SK-N-SH treated with all-trans-retinoic acid at 6 μM for 48 hours (cell line): ENCODE results near the gene OR5C1.

Source experiments
- ARNTL ChIP-seq: fragments of 450-650 bp; formaldehyde crosslinking; IDR thresholded peaks from 2 replicates; pipeline ENCODE4 v1.5.0; 2020; ENCODE audit warnings: low read depth, mild to moderate bottlenecking, moderate library complexity, borderline replicate concordance
- CREB5 ChIP-seq: fragments of 250-450 bp; sonication (Bioruptor Pico); IDR thresholded peaks from 2 replicates; pipeline ENCODE4 v1.5.1; 2020; ENCODE audit warnings: low read depth, mild to moderate bottlenecking, moderate library complexity
- CSDC2 ChIP-seq: fragments of 250-450 bp; sonication (Bioruptor Pico); IDR thresholded peaks from 2 replicates; pipeline ENCODE4 v1.5.0; 2020; ENCODE audit warnings: mild to moderate bottlenecking, moderate library complexity
- ISL1 ChIP-seq: fragments of 250-450 bp; sonication (Bioruptor Pico); IDR thresholded peaks from 2 replicates; pipeline ENCODE4 v2.1.2; 2022; ENCODE audit warnings: mild to moderate bottlenecking, moderate library complexity
- RARB ChIP-seq: fragments of 250-450 bp; sonication (Bioruptor Pico); IDR thresholded peaks from 2 replicates; pipeline ENCODE4 v1.8.0; 2021; ENCODE audit warnings: mild to moderate bottlenecking, moderate library complexity
- ZNF8 ChIP-seq: fragments of 450-650 bp; formaldehyde crosslinking; IDR thresholded peaks from 2 replicates; pipeline ENCODE4 v1.5.0; 2020; ENCODE audit warnings: mild to moderate bottlenecking, moderate library complexity
- TF ChIP-seq, protein P1 (sequence below): fragments of 250-450 bp; sonication (Bioruptor Pico); IDR thresholded peaks from 2 replicates; pipeline ENCODE4 v1.8.0; 2020; ENCODE audit warnings: mild to moderate bottlenecking, moderate library complexity, borderline replicate concordance
- TF ChIP-seq, protein P2 (sequence below): fragments of 250-450 bp; sonication (Bioruptor Pico); IDR thresholded peaks from 2 replicates; pipeline ENCODE4 v1.5.1; 2021; ENCODE audit warnings: mild to moderate bottlenecking, moderate library complexity

- TF ChIP-seq RARB: no peak
- no peak for TF ChIP-seq CREB5 (CRISPR knock-in tag)
- no peak for TF ChIP-seq ARNTL (CRISPR knock-in tag)
- TF ChIP-seq ZNF8 (CRISPR knock-in tag): no peak
- TF ChIP-seq ISL1 (CRISPR knock-in tag): no peak
- TF ChIP-seq, protein P1, sequence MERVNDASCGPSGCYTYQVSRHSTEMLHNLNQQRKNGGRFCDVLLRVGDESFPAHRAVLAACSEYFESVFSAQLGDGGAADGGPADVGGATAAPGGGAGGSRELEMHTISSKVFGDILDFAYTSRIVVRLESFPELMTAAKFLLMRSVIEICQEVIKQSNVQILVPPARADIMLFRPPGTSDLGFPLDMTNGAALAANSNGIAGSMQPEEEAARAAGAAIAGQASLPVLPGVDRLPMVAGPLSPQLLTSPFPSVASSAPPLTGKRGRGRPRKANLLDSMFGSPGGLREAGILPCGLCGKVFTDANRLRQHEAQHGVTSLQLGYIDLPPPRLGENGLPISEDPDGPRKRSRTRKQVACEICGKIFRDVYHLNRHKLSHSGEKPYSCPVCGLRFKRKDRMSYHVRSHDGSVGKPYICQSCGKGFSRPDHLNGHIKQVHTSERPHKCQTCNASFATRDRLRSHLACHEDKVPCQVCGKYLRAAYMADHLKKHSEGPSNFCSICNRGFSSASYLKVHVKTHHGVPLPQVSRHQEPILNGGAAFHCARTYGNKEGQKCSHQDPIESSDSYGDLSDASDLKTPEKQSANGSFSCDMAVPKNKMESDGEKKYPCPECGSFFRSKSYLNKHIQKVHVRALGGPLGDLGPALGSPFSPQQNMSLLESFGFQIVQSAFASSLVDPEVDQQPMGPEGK (CRISPR knock-in tag): no peak
- TF ChIP-seq, protein P2, sequence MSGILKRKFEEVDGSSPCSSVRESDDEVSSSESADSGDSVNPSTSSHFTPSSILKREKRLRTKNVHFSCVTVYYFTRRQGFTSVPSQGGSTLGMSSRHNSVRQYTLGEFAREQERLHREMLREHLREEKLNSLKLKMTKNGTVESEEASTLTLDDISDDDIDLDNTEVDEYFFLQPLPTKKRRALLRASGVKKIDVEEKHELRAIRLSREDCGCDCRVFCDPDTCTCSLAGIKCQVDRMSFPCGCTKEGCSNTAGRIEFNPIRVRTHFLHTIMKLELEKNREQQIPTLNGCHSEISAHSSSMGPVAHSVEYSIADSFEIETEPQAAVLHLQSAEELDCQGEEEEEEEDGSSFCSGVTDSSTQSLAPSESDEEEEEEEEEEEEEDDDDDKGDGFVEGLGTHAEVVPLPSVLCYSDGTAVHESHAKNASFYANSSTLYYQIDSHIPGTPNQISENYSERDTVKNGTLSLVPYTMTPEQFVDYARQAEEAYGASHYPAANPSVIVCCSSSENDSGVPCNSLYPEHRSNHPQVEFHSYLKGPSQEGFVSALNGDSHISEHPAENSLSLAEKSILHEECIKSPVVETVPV: no peak
- TF ChIP-seq CSDC2 (CRISPR knock-in tag): no peak
Measured at GRCh38 chr9:122835313-122835731, 46.6 kb downstream of the OR5C1 start.
